Measurements from ENCODE around the gene TRMT10C. TPM values are rescaled to one million over a fixed set of nuclear protein-coding genes. Genes with fewer than 3 reads are reported as not detected.

Gene TRMT10C
- total and polyA plus RNA-seq, 9 of the 15 experiments (the other 6 are each of a cell fraction or from before 2014, with no cell fraction given), result 48.6 to 106 (median 63.9) TPM

GRCh38 chr3:101512646-101513418, 48.8 kb upstream of the TRMT10C start, which contains the start of gene SENP7 (continued):
- TF ChIP-seq THAP12 (CRISPR knock-in tag; IDR thresholded peaks at IDR 0.05) (no peak), ELK3 (CRISPR knock-in tag; IDR thresholded peaks at IDR 0.05) (no peak), BRD9 (IDR thresholded peaks at IDR 0.05; ENCODE audit: low read depth, partially characterized antibody) (peak; percentile 8), SRSF9 (IDR thresholded peaks at IDR 0.05; ENCODE audit: borderline replicate concordance, low read depth, low read length) (no peak), JUNB (CRISPR knock-in tag; conservative IDR thresholded peaks at IDR 0.05) (no peak), MGA (IDR thresholded peaks at IDR 0.05) (no peak), FOXO4 (CRISPR knock-in tag; IDR thresholded peaks at IDR 0.05) (no peak), ZKSCAN3 (CRISPR knock-in tag; IDR thresholded peaks at IDR 0.05) (no peak), EHMT2 (IDR thresholded peaks at IDR 0.05) (no peak), KDM1A (IDR thresholded peaks at IDR 0.05) (peak in 1 of 2 experiments; percentile 68; a peak in 1 of 4 replicates)
